ENCODE data around the gene TMEM87A. TPM values are rescaled to one million over a fixed set of nuclear protein-coding genes. Genes with fewer than 3 reads are reported as not detected.

The TMEM87A gene
- total RNA-seq, 2 donors from 2014 or later: 40.6 to 42.5 TPM

- Mint-ChIP-seq H3K4me3 (no peak overlapping the region), H3K36me3 (ENCODE audit: insufficient read depth in 2 of 2) (peaks cover 14 to 38% of the 10 kb centered on the region in 2 donors), H3K27ac (no peak overlapping the region), H3K27me3 (ENCODE audit: low read depth) (no peaks in the 10 kb centered on the region), H3K9me3 (no peaks in the 10 kb centered on the region), H3K4me1 (ENCODE audit: low read depth) (peaks cover 19% of the 10 kb centered on the region)
- DNase-seq (no peak), ATAC-seq (replicated peaks in 1 of 2) (no peak)
Measured at GRCh38 chr15:42185801-42186200, 87.4 kb downstream of the TMEM87A start.

GRCh38 chr15:42184736-42185135 lies 88.5 kb downstream of the TMEM87A start:
- peaks cover 12 to 36% of the 10 kb centered on the region in 2 donors for H3K36me3 Mint-ChIP-seq (ENCODE audit: insufficient read depth in 2 of 2)
- no peaks in the 10 kb centered on the region for H3K27me3 Mint-ChIP-seq (ENCODE audit: low read depth)

GRCh38 chr15:42184296-42184695 lies 88.9 kb downstream of the TMEM87A start:
- no peaks in the 10 kb centered on the region for H3K9me3 Mint-ChIP-seq
- H3K36me3 Mint-ChIP-seq (ENCODE audit: insufficient read depth in 2 of 2): peaks cover 10 to 36% of the 10 kb centered on the region in 2 donors
- H3K27me3 Mint-ChIP-seq (ENCODE audit: low read depth): no peaks in the 10 kb centered on the region
- no peak overlapping the region for H3K4me3 Mint-ChIP-seq
- H3K4me1 Mint-ChIP-seq (ENCODE audit: low read depth): peaks cover 6% of the 10 kb centered on the region
- DNase-seq (no peak), ATAC-seq (replicated peaks in 1 of 2) (no peak)
- H3K27ac Mint-ChIP-seq: peak overlapping the region; percentile 66

More at GRCh38 chr15:42184736-42185135, 88.5 kb downstream of the TMEM87A start:
- H3K27ac Mint-ChIP-seq: no peak overlapping the region
- peaks cover 9% of the 10 kb centered on the region for H3K4me1 Mint-ChIP-seq (ENCODE audit: low read depth)
- DNase-seq (no peak), ATAC-seq (replicated peaks in 1 of 2) (no peak)
- no peak overlapping the region for H3K4me3 Mint-ChIP-seq
- no peaks in the 10 kb centered on the region for H3K9me3 Mint-ChIP-seq

- H3K4me3 Mint-ChIP-seq: no peak overlapping the region
- H3K36me3 Mint-ChIP-seq (ENCODE audit: insufficient read depth in 2 of 2): peaks cover 8 to 35% of the 10 kb centered on the region in 2 donors
- no peaks in the 10 kb centered on the region for H3K9me3 Mint-ChIP-seq
- H3K4me1 Mint-ChIP-seq (ENCODE audit: low read depth): no peaks in the 10 kb centered on the region
- no peaks in the 10 kb centered on the region for H3K27me3 Mint-ChIP-seq (ENCODE audit: low read depth)
- ATAC-seq (replicated peaks in 1 of 2) (no peak), DNase-seq (no peak)
- H3K27ac Mint-ChIP-seq: peak overlapping the region; percentile 49
Measured at GRCh38 chr15:42182961-42183360, 90.3 kb downstream of the TMEM87A start.

GRCh38 chr15:42182328-42182886 lies 90.8 kb downstream of the TMEM87A start:
- no peak for DNase-seq
- Mint-ChIP-seq H3K27me3 (ENCODE audit: low read depth) (no peaks in the 10 kb centered on the region), H3K36me3 (ENCODE audit: insufficient read depth in 2 of 2) (peaks cover 6 to 33% of the 10 kb centered on the region in 2 donors), H3K4me1 (ENCODE audit: low read depth) (no peaks in the 10 kb centered on the region), H3K4me3 (no peak overlapping the region), H3K27ac (peak overlapping the region; percentile 85), H3K9me3 (no peaks in the 10 kb centered on the region)
- no peak for ATAC-seq (replicated peaks in 1 of 2)

GRCh38 chr15:42178056-42178455 lies 95.2 kb downstream of the TMEM87A start:
- Mint-ChIP-seq H3K27ac (peak overlapping the region; percentile 32), H3K9me3 (no peaks in the 10 kb centered on the region), H3K4me1 (ENCODE audit: low read depth) (no peaks in the 10 kb centered on the region), H3K36me3 (ENCODE audit: insufficient read depth in 2 of 2) (peaks cover 2 to 30% of the 10 kb centered on the region in 2 donors), H3K4me3 (no peak overlapping the region), H3K27me3 (ENCODE audit: low read depth) (no peaks in the 10 kb centered on the region)
- DNase-seq (no peak), ATAC-seq (replicated peaks in 1 of 2) (no peak)

- Mint-ChIP-seq H3K27me3 (ENCODE audit: low read depth) (no peaks in the 10 kb centered on the region), H3K4me3 (no peak overlapping the region), H3K36me3 (ENCODE audit: insufficient read depth in 2 of 2) (peaks cover 2 to 28% of the 10 kb centered on the region in 2 donors), H3K9me3 (no peaks in the 10 kb centered on the region), H3K4me1 (ENCODE audit: low read depth) (peaks cover 11% of the 10 kb centered on the region), H3K27ac (no peak overlapping the region)
- ATAC-seq (replicated peaks in 1 of 2) (no peak), DNase-seq (no peak)
Measured at GRCh38 chr15:42175671-42176070, 97.6 kb downstream of the TMEM87A start.

GRCh38 chr15:42172475-42172874 lies 100.8 kb downstream of the TMEM87A start:
- H3K4me1 Mint-ChIP-seq (ENCODE audit: low read depth): peaks cover 11% of the 10 kb centered on the region
- no peaks in the 10 kb centered on the region for H3K27me3 Mint-ChIP-seq (ENCODE audit: low read depth)
- ATAC-seq (replicated peaks in 1 of 2) (no peak), DNase-seq (no peak)
- H3K36me3 Mint-ChIP-seq (ENCODE audit: insufficient read depth in 2 of 2): peaks cover 0 to 30% of the 10 kb centered on the region in 2 donors
- H3K9me3 Mint-ChIP-seq: no peaks in the 10 kb centered on the region
- H3K4me3 Mint-ChIP-seq: no peak overlapping the region
- peak overlapping the region; percentile 14 for H3K27ac Mint-ChIP-seq

- DNase-seq: no peak
- peaks cover 3 to 26% of the 10 kb centered on the region in 2 donors for H3K36me3 Mint-ChIP-seq (ENCODE audit: insufficient read depth in 2 of 2)
- H3K4me1 Mint-ChIP-seq (ENCODE audit: low read depth): peaks cover 11% of the 10 kb centered on the region
- no peaks in the 10 kb centered on the region for H3K9me3 Mint-ChIP-seq
- H3K4me3 Mint-ChIP-seq: peak overlapping the region in 1 of 2 donors; percentile 3
- H3K27me3 Mint-ChIP-seq (ENCODE audit: low read depth): no peaks in the 10 kb centered on the region
- ATAC-seq (replicated peaks in 1 of 2): peak in 1 of 2 donors; percentile 25
- H3K27ac Mint-ChIP-seq: peak overlapping the region; percentile 77
Measured at GRCh38 chr15:42171795-42172194, 101.4 kb downstream of the TMEM87A start.

- DNase-seq (no peak), ATAC-seq (replicated peaks in 1 of 2) (peak in 1 of 2 donors; percentile 28)
- Mint-ChIP-seq H3K27ac (peak overlapping the region; percentile 77), H3K27me3 (ENCODE audit: low read depth) (no peaks in the 10 kb centered on the region), H3K9me3 (no peaks in the 10 kb centered on the region), H3K4me3 (no peak overlapping the region), H3K4me1 (ENCODE audit: low read depth) (peaks cover 11% of the 10 kb centered on the region), H3K36me3 (ENCODE audit: insufficient read depth in 2 of 2) (peaks cover 3 to 26% of the 10 kb centered on the region in 2 donors)
Measured at GRCh38 chr15:42171122-42171521, 102.1 kb downstream of the TMEM87A start.

GRCh38 chr15:42166225-42166940 lies 106.8 kb downstream of the TMEM87A start:
- no peak overlapping the region for H3K4me3 Mint-ChIP-seq
- H3K9me3 Mint-ChIP-seq: no peaks in the 10 kb centered on the region
- no peak for ATAC-seq (replicated peaks in 1 of 2)
- DNase-seq: no peak
- no peak overlapping the region for H3K27ac Mint-ChIP-seq
- H3K36me3 Mint-ChIP-seq (ENCODE audit: insufficient read depth in 2 of 2): peaks cover 4 to 23% of the 10 kb centered on the region in 2 donors
- H3K27me3 Mint-ChIP-seq (ENCODE audit: low read depth): no peaks in the 10 kb centered on the region
- H3K4me1 Mint-ChIP-seq (ENCODE audit: low read depth): peaks cover 4% of the 10 kb centered on the region

GRCh38 chr15:42165106-42165505 lies 108.1 kb downstream of the TMEM87A start:
- Mint-ChIP-seq H3K9me3 (no peaks in the 10 kb centered on the region), H3K36me3 (ENCODE audit: insufficient read depth in 2 of 2) (peaks cover 4 to 17% of the 10 kb centered on the region in 2 donors), H3K4me1 (ENCODE audit: low read depth) (no peaks in the 10 kb centered on the region), H3K4me3 (no peak overlapping the region), H3K27ac (no peak overlapping the region), H3K27me3 (ENCODE audit: low read depth) (no peaks in the 10 kb centered on the region)
- ATAC-seq (replicated peaks in 1 of 2) (no peak), DNase-seq (no peak)

- Mint-ChIP-seq H3K36me3 (ENCODE audit: insufficient read depth in 2 of 2) (peaks cover 4 to 12% of the 10 kb centered on the region in 2 donors), H3K4me3 (no peak overlapping the region), H3K4me1 (ENCODE audit: low read depth) (no peaks in the 10 kb centered on the region), H3K27me3 (ENCODE audit: low read depth) (no peaks in the 10 kb centered on the region), H3K9me3 (no peaks in the 10 kb centered on the region), H3K27ac (no peak overlapping the region)
- DNase-seq (no peak), ATAC-seq (replicated peaks in 1 of 2) (no peak)
Measured at GRCh38 chr15:42163947-42164550, 109.2 kb downstream of the TMEM87A start.
